Prostate gland (tissue), 2 donors: Measurements from ENCODE around the gene FSIP1. TPM values are rescaled to one million over a fixed set of nuclear protein-coding genes. Genes with fewer than 3 reads are reported as not detected.

Experiments
- DNase-seq: peaks from one replicate; pipeline ENCODE4 v3.0.0-alpha.2; 2019; ENCODE audit warnings: low spot score
- H3K27ac ChIP-seq, 2 donors: fragments of 200-600 bp; sonication (generic); 2 replicates each; pipeline ENCODE4 v1.5.1; 2017 to 2019
- H3K27me3 ChIP-seq: fragments of 200-600 bp; sonication (generic); replicated peaks from 2 replicates; pipeline ENCODE4 v1.5.1; 2019; ENCODE audit not compliant: insufficient read depth
- H3K36me3 ChIP-seq, 2 donors: fragments of 200-600 bp; sonication (generic); 1 replicate in 1 of 2; 2 replicates in 1 of 2; pipeline versions ENCODE4 v1.5.1 to v1.8.1; 2017 to 2019
- H3K4me1 ChIP-seq: fragments of 200-600 bp; sonication (generic); replicated peaks from 2 replicates; pipeline ENCODE4 v1.5.1; 2019
- H3K4me3 ChIP-seq, 2 donors: fragments of 200-600 bp; sonication (generic); 2 replicates each; pipeline ENCODE4 v1.5.1; 2017 to 2019
- H3K9me3 ChIP-seq: fragments of 200-600 bp; sonication (generic); 2 replicates; pipeline ENCODE4 v1.5.1; 2017
- CTCF ChIP-seq, 4 experiments: fragments of 200-600 bp in 2 of 4; fragments of 450-650 bp in 2 of 4; sonication (generic) in 2 of 4; IDR thresholded peaks; 1 replicate in 3 of 4; 2 replicates in 1 of 4; pipeline ENCODE4 v1.5.1; 2016 to 2019; ENCODE audit warnings: antibody characterized with exemption in 4 of 4, mild to moderate bottlenecking in 2 of 4, moderate library complexity in 2 of 4
- POLR2A ChIP-seq: fragments of 450-650 bp; IDR thresholded peaks from one replicate; pipeline ENCODE4 v1.6.1; 2016; ENCODE audit warnings: antibody characterized with exemption, mild to moderate bottlenecking
- POLR2AphosphoS5 ChIP-seq: sonication (generic); formaldehyde crosslinking; IDR thresholded peaks from one replicate; pipeline ENCODE4 v1.6.1; 2017; ENCODE audit warnings: antibody characterized with exemption
- WGBS: methylation state at CpG from one replicate; pipeline ENCODE4 v1.1.5; 2018; 5-methylcytosine and 5-hydroxymethylcytosine counted together
- intact Hi-C: fragments of 100-400 bp; cut with DNase I; formaldehyde crosslinking; loops from one replicate; pipeline ENCODE4 v1.14.2; 2022
- total RNA-seq, 2 donors: library from RNA; depleted of rRNA; stranded (reverse); fragments of >200 nt; gene quantifications; one replicate each; pipeline ENCODE4 v1.1.0, GENCODE V29; 2016

The FSIP1 gene
- total RNA-seq, 2 donors from 2014 or later: 1.6 to 2.3 TPM

DNA sequence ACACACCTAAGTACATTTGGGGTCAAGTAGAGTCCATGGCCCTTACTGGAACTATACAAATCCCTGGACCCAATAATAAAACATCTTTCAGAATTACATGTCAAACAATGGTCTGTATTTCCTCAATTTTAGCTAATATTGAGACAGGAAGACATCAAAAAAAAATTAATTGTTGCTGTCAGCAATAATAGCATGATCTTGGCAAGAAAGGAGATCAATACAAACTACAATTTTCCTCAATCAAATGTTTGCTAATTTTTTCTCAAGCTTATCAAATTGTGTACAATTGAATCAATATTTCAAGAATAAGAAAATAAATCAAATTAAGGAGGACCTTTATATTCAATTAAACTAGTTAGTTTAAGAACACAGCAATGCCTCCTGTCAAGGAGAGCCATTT lies 62.6 kb downstream of the FSIP1 start:
- DNase-seq: no peak
- Histone ChIP-seq H3K27me3 (no peaks in the 10 kb centered on the region), H3K4me3 (no peak overlapping the region), H3K9me3 (no peaks in the 10 kb centered on the region), H3K4me1 (no peaks in the 10 kb centered on the region), H3K36me3 (no peaks in the 10 kb centered on the region), H3K27ac (no peak overlapping the region)
- TF ChIP-seq POLR2AphosphoS5 (no peak), POLR2A (no peak)
- intact Hi-C loops: no loop called here

- no peak overlapping the region for H3K27ac ChIP-seq
- no peaks in the 10 kb centered on the region for H3K4me1 ChIP-seq
- WGBS: 49% methylated on average over 1 of the region's 1 CpG
- no peaks in the 10 kb centered on the region for H3K27me3 ChIP-seq
- DNase-seq: no peak
- no peak overlapping the region for H3K4me3 ChIP-seq
- no peaks in the 10 kb centered on the region for H3K9me3 ChIP-seq
- no peak for TF ChIP-seq CTCF (IDR thresholded peaks at IDR 0.05)
- TF ChIP-seq POLR2A: no peak
- TF ChIP-seq POLR2AphosphoS5: no peak
- H3K36me3 ChIP-seq: no peaks in the 10 kb centered on the region
- intact Hi-C loops: no loop called here
Measured at GRCh38 chr15:39719109-39719508, 63.5 kb downstream of the FSIP1 start.

GRCh38 chr15:39717134-39717533 lies 65.5 kb downstream of the FSIP1 start:
- H3K9me3 ChIP-seq: no peaks in the 10 kb centered on the region
- WGBS: 93% methylated on average over 1 of the region's 1 CpG
- H3K4me1 ChIP-seq: no peaks in the 10 kb centered on the region
- H3K27me3 ChIP-seq: no peaks in the 10 kb centered on the region
- no peak for TF ChIP-seq CTCF (IDR thresholded peaks at IDR 0.05)
- no peak for TF ChIP-seq POLR2AphosphoS5
- no peak for TF ChIP-seq POLR2A
- no peak overlapping the region for H3K27ac ChIP-seq
- DNase-seq: no peak
- no peaks in the 10 kb centered on the region for H3K36me3 ChIP-seq
- H3K4me3 ChIP-seq: no peak overlapping the region
- intact Hi-C loops: no loop called here

- intact Hi-C loops: no loop called here
- TF ChIP-seq POLR2A: no peak
- no peak for TF ChIP-seq POLR2AphosphoS5
- no peak for TF ChIP-seq CTCF (IDR thresholded peaks at IDR 0.05)
- Histone ChIP-seq H3K9me3 (no peaks in the 10 kb centered on the region), H3K27ac (no peak overlapping the region), H3K4me3 (no peak overlapping the region), H3K36me3 (no peaks in the 10 kb centered on the region), H3K27me3 (no peaks in the 10 kb centered on the region), H3K4me1 (no peaks in the 10 kb centered on the region)
- 92% methylated on average over 2 of the region's 2 CpGs for WGBS
- no peak for DNase-seq
Measured at GRCh38 chr15:39714251-39714650, 68.4 kb downstream of the FSIP1 start.

DNA sequence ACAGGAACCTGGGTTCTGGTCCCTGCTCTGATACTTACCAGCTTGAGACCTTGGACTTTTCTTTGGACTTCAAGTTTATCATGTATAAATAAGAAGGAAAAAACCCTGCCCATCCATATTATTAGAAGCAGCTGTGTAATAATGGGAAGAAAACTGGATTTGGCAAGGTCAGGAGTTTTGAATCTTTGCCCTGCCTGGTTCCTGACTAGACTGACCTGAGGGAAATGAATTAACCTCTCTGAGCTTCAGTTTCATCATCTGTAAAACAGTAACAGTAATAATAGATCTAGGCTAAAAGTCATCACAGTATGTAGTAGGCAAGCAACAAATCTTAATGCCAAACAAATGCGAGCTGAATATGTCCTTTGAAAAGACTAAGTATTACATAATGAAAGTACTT lies 68.8 kb downstream of the FSIP1 start:
- no peaks in the 10 kb centered on the region for H3K9me3 ChIP-seq
- H3K4me3 ChIP-seq: no peak overlapping the region
- H3K27me3 ChIP-seq: no peaks in the 10 kb centered on the region
- H3K27ac ChIP-seq: no peak overlapping the region
- intact Hi-C loops: no loop called here
- no peaks in the 10 kb centered on the region for H3K36me3 ChIP-seq
- no peaks in the 10 kb centered on the region for H3K4me1 ChIP-seq
- WGBS: 89% methylated on average over 1 of the region's 1 CpG
- no peak for DNase-seq
- TF ChIP-seq POLR2AphosphoS5 (no peak), POLR2A (no peak), CTCF (IDR thresholded peaks at IDR 0.05) (no peak)
